Measurements from ENCODE around the gene BCL2L15.

BCL2L15 gene

GRCh38 chr1:113887402-113888175 lies at the start of gene BCL2L15:
Gene BCL2L15, minus strand, starts transcription at chr1:113887581. Its CDS starts 206 bp downstream, at chr1:113887375.
- no peaks in the 10 kb centered on the region for H3K4me1 ChIP-seq
- no peak within 1 kb of the TSS for H2AFZ ChIP-seq
- H3K9ac ChIP-seq, result no peak within 1 kb of the TSS
- H3K4me2 ChIP-seq (ENCODE audit: low read length), result no peak within 1 kb of the TSS
- no peaks in the 10 kb centered on the region for H3K9me3 ChIP-seq (ENCODE audit: control insufficient read depth, low read length)
- no peaks in the 10 kb centered on the region for H3K27me3 ChIP-seq (ENCODE audit: control insufficient read depth, insufficient read depth, low read length)
- no peak within 1 kb of the TSS for H3K4me3 ChIP-seq (ENCODE audit: low read depth, low read length)
- H3K27ac ChIP-seq, result no peak within 1 kb of the TSS
- H3K36me3 ChIP-seq (ENCODE audit: control insufficient read depth, insufficient read depth, low read length), result no peaks in the 10 kb centered on the region
- TF ChIP-seq, protein P1, sequence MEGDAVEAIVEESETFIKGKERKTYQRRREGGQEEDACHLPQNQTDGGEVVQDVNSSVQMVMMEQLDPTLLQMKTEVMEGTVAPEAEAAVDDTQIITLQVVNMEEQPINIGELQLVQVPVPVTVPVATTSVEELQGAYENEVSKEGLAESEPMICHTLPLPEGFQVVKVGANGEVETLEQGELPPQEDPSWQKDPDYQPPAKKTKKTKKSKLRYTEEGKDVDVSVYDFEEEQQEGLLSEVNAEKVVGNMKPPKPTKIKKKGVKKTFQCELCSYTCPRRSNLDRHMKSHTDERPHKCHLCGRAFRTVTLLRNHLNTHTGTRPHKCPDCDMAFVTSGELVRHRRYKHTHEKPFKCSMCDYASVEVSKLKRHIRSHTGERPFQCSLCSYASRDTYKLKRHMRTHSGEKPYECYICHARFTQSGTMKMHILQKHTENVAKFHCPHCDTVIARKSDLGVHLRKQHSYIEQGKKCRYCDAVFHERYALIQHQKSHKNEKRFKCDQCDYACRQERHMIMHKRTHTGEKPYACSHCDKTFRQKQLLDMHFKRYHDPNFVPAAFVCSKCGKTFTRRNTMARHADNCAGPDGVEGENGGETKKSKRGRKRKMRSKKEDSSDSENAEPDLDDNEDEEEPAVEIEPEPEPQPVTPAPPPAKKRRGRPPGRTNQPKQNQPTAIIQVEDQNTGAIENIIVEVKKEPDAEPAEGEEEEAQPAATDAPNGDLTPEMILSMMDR (IDR thresholded peaks at IDR 0.05), result no peak
- H3K79me2 ChIP-seq, result no peaks in the 10 kb centered on the region

DNA sequence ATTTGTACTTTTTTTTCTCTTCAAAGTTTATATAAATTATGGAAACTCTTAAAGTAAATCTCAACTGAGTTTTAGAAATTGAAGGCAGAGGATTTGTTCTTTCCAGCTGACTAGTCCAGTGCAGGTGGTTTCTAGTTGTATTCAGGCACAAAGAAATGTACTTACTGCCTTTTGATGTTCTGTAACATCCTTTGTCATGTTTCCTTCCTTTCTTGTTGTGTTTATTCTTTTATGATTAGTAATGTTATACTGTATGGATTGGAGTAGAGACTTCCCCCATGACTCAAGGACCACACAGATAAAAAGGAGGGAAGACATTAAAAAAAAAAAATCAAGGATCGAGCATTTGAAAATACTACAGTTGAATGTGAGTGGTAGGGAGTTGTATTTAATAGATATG lies 49.8 kb upstream of the BCL2L15 start:
- no peak overlapping the region for H3K27ac ChIP-seq
- no peak overlapping the region for H3K4me3 ChIP-seq (ENCODE audit: low read depth, low read length)
- no peak overlapping the region for H3K4me2 ChIP-seq (ENCODE audit: low read length)
- TF ChIP-seq, protein P1 (IDR thresholded peaks at IDR 0.05), result no peak
- peaks cover 8% of the 10 kb centered on the region for H3K79me2 ChIP-seq
- H2AFZ ChIP-seq, result no peak overlapping the region
- no peaks in the 10 kb centered on the region for H3K27me3 ChIP-seq (ENCODE audit: control insufficient read depth, insufficient read depth, low read length)
- H3K9ac ChIP-seq, result no peak overlapping the region
- no peaks in the 10 kb centered on the region for H3K9me3 ChIP-seq (ENCODE audit: control insufficient read depth, low read length)
- no peaks in the 10 kb centered on the region for H3K36me3 ChIP-seq (ENCODE audit: control insufficient read depth, insufficient read depth, low read length)
- no peaks in the 10 kb centered on the region for H3K4me1 ChIP-seq

DNA sequence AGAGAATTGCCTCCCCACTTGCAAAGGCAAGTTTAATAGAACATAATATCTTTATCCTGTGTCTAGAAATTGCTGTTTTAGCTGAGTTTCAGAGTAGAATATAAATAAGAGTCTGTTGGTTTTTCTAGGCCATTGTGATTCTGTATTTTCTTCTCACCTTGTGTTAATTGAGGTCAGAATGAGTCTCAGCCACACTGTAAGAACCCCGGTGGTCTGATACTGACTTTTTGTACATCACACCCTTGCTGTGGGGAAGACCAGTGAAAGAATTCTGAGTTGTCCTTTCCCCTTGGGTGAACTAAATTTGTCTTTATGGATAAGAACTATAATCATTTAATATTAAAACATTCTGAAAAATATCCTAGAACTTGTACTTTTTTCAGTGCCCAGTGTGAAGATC lies 48.6 kb upstream of the BCL2L15 start:
- H3K27me3 ChIP-seq (ENCODE audit: control insufficient read depth, insufficient read depth, low read length), result no peaks in the 10 kb centered on the region
- H3K27ac ChIP-seq, result no peak overlapping the region
- no peak overlapping the region for H3K4me3 ChIP-seq (ENCODE audit: low read depth, low read length)
- H2AFZ ChIP-seq, result no peak overlapping the region
- peaks cover 2% of the 10 kb centered on the region for H3K4me1 ChIP-seq
- H3K9me3 ChIP-seq (ENCODE audit: control insufficient read depth, low read length), result no peaks in the 10 kb centered on the region
- H3K4me2 ChIP-seq (ENCODE audit: low read length), result no peak overlapping the region
- TF ChIP-seq, protein P1 (IDR thresholded peaks at IDR 0.05), result no peak
- H3K9ac ChIP-seq, result no peak overlapping the region
- peaks cover 8% of the 10 kb centered on the region for H3K79me2 ChIP-seq
- H3K36me3 ChIP-seq (ENCODE audit: control insufficient read depth, insufficient read depth, low read length), result no peaks in the 10 kb centered on the region

DNA sequence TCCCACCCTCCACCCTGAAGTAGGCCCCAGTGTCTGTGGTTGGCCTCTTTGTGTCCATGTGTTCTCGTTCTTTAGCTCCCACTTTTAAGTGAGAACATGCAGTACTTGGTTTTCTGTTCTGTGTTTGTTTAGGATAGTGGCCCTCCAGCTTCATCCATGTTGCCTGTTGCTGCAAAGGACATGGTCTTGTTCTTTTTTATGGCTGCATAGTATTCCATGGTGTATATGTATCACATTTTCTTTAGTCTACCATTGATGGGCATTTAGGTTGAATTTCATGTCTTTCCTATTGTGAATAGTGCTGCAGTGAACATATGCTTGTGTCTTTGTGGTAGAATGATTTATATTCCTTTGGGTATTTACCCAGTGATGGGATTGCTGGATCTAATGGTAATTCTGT lies 47.8 kb upstream of the BCL2L15 start:
- H3K4me1 ChIP-seq, result peaks cover 2% of the 10 kb centered on the region
- H3K36me3 ChIP-seq (ENCODE audit: control insufficient read depth, insufficient read depth, low read length), result no peaks in the 10 kb centered on the region
- H3K79me2 ChIP-seq, result peaks cover 15% of the 10 kb centered on the region
- no peak overlapping the region for H3K4me2 ChIP-seq (ENCODE audit: low read length)
- no peak overlapping the region for H3K9ac ChIP-seq
- H3K9me3 ChIP-seq (ENCODE audit: control insufficient read depth, low read length), result no peaks in the 10 kb centered on the region
- H3K27me3 ChIP-seq (ENCODE audit: control insufficient read depth, insufficient read depth, low read length), result no peaks in the 10 kb centered on the region
- no peak overlapping the region for H3K27ac ChIP-seq
- no peak overlapping the region for H3K4me3 ChIP-seq (ENCODE audit: low read depth, low read length)
- no peak overlapping the region for H2AFZ ChIP-seq
- TF ChIP-seq, protein P1 (IDR thresholded peaks at IDR 0.05), result no peak
